IPS-NIHi7 (cell line): ENCODE results near the gene ZBTB7C.

Source experiments
- DNase-seq: peaks from one replicate; pipeline ENCODE4 v3.0.0; 2012; ENCODE audit warnings: mixed read lengths; ENCODE audit errors: extremely low spot score

ZBTB7C gene

DNA sequence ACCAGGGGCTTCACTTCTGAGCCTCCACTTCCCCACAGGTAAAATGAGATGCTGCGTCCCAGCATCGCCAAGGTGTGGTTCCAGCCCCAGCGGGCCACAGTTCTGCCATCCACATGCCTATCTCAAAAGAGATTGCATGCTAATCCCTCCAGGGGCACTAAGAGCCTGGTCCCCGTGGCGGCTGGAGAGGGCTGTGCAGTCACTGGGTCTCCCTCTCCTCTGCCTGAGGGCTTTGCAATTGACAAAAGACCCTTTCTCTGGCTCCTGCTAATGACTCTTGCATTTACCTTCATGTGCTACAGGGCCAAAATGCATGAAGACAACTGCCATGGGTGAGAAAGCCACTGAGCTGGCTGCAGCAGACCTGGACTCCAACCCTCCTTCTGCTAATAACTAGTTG lies 18.5 kb downstream of the ZBTB7C start:
- no peak for DNase-seq

DNA sequence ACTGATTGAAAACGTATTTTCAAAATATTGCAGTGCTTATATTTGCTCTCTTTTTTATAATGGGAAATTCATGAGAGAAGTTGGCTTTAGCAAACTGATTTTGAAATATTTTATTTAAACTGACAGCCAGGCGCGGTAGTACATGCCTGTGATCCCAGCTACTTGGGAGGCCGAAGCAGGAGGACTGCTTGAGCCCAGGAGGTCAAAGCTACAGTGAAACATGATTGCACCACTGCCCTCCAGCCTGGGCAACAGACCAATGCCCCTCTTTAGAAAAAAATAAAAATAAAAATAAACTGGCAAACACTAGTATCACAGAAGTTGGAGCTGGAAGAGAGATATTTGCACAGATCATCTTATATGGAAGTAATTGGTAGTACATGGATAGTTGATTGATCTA lies 20.7 kb downstream of the ZBTB7C start:
- no peak for DNase-seq

DNA sequence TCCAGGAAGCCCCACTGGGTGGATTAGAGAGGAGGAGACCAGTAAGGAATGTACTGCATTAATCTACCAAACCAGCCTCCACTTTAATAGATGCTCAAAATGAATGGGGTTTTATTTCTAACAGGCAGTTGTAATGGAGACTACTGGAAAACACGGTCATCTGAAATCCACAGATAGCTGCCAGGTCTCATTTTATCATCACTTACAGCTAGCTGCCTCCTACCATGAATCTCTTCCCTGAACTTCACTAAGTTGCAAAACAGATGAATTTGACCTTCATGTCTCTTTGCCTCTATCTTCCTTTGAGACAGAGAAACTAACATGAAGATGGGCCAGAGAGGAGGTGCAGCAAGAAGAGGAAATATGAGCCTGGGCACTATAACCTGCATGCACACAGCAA lies 21.9 kb downstream of the ZBTB7C start:
- no peak for DNase-seq

DNA sequence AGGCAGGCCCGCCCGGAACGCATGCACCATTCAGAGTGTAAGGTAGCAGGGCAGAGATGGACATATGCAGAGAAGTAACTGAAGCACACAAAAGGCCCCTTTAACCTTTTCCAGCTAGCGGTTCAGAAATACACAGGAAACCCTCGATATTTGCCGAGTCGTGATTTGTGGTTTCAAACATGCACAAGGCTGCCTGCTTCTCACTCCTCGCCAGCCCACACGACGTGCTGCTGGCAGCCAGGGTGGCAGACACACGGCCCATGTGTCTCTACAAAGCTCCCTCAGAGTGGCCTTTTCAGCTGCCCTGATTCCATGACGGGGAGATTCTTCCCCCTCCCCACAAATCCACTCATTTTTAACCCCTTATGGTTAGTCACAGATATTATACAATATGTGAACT lies 23.6 kb downstream of the ZBTB7C start:
- no peak for DNase-seq

DNA sequence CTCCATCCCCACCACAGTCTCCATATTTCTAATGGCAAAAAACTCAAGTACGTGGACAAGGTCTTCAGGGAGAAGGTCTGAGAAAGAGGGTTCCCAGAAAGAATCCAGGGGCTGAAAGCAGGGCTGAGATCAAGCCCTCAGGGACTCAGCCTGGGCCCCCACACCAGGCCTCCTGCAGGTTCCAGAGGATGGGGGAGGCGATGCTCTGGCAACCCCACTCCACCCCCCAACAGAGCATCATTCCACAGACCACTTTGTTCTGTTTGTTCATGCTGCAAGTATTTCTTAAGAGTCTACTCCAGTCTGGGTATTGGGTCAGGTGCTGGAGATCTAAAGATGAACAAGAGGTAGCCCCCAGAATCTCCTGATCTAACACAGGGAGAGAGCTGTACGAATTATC lies 32.2 kb downstream of the ZBTB7C start:
- DNase-seq: no peak

DNA sequence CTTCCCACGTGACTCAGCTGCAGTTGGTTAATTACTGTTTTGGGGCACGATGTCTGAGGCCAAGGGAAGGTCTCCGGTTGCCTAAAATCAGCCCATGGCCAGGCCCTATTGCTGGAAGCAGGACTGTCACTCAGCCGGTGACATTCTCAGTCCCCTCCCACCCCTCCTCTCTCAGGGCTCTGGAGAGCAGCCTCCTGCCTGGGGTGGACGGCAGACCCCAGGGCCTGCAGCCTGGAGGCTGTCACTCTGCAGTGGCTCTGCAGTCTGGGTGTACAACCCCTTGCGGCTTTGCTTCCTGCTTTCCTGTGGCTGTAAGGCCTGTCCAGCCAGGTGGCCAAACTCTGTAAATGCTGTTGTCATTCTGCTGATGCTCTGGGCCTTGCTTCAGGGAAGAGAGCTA lies 32.8 kb downstream of the ZBTB7C start:
- DNase-seq: peak; percentile 45

DNA sequence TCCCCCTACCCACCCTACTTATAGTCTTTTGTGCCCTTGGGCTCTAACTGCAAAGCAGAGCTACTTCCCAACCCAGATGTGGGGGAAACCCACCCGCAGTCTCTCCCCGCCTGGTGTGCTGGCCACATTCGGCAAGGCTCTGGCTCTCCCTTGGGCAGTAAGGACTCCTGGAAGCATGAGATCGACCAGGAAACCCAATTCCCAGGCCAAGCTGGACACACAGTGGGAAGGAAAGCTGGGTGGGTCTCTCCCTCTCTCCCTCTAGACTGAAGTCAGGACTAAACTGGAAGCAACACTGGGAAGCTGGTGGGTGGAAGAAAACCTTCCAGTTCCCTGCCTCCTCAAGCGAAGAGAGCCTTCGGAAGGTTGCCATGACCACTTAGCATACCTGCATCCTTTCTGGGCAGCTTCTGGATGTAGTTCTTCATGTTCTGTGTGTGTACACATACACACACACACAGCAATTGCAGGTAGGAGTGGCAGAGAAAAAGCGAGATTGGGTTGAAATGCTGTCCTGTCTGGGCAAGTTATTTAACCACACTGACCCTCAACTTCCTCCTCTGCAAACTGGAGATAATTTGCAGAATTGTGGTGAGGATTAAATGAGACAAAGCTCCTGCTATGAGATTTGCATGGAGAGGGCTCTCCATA lies 33.9 kb downstream of the ZBTB7C start:
- DNase-seq: no peak

DNA sequence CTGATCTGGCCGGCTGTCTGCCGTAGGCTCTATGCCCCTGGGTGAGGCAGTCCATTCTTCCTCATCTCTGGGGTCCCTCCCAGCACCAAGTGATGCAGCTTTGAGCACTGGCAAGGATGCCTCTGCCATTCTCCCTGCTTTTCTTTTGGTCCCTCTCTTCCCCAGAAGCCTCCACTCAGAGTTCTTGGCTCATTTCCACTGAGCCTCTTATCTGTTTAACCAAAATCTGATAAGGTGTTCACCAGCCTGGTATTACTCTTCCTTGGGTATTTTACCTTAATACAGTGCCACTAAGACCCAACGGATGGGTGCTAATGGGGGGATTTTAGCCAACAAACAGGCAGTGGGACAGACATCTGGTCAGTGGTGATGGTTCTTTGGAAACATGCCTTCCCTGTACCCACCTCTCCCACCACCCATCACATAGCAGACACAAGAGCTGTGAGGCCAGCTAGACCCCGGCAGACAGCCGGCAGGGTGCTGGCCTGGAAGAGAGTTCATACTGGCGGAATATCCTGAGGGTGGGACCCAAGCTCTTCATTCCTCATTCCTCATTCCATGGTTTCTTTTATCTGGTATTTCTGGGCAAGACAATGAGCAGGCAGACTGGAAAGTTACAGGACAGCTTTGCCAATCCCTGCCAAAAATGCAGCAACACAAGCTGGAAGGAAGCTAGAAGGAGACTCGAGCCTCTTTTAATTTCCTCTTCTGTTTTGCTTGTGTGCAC lies 34.6 kb downstream of the ZBTB7C start:
- no peak for DNase-seq

DNA sequence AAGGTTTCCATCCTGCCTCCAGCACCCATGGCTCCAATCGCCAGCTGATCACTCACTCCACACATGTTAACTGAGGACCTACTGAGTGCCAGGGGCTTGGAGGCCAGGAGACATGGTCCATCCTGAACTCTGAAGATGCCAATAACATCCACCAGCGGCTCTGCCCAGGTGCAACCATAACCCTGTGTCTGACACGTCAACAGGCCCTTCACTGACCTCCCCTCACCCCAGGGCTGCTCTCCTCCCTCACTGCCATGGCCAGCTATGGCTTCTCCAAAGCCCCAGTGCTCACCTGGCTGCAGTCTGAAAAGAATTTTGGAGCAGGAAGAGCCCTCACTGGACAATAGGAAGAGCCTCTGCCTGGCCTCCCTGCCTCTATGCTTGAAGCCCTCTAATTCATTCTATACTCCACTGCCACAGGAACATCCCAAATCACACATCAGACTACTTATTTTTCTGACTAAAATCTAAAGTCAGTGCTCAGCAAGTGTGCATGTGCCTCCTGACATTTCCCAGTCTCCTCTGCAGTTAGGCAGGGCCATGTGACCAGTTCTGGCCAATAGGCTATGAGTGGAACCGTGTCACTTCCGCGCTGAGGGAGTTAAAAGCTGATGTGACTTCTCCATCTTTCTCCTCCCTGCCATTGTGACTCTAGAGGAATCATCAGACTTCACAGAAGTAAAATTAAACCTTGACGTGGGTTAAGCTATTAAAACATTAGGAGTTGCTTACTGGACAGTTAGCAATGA lies 37.2 kb downstream of the ZBTB7C start:
- DNase-seq: no peak

DNA sequence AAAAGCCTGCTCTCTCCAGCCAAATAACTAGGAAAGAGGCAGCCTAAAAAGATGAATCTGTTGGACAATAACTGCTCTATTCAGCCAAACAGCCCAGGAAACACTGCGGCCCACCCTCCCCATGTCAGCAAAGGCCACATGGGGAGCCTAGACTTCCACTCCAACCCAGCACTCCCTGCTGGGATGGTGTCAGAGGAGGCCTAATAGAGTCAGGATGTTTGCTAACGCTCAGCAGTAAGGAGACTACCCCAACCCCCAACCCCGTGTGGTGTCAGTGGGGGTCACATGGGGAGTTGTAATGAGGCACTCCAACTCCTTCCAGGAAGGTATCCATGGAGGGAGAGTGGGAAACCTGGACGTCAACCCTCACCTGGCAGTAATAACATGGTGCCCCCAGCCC lies 41.6 kb downstream of the ZBTB7C start:
- no peak for DNase-seq

DNA sequence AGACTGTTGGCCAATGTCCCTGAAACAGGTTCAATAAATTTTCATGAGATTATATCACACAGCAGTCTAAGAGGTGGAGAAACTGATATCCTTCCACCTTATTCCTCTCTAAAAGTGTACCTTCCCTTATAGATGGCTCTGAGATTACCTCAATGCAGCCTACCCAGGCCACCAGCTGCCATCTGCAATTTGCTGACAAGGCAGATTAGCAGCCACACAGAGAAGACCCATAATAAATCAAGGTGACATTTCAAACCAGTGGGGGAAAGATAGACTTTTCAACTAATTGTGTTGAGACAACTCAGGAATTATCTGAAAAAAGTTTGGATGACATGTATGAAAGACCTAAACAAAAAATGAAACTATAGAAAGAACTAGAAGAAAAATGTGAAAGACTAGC lies 43.2 kb downstream of the ZBTB7C start:
- no peak for DNase-seq

DNA sequence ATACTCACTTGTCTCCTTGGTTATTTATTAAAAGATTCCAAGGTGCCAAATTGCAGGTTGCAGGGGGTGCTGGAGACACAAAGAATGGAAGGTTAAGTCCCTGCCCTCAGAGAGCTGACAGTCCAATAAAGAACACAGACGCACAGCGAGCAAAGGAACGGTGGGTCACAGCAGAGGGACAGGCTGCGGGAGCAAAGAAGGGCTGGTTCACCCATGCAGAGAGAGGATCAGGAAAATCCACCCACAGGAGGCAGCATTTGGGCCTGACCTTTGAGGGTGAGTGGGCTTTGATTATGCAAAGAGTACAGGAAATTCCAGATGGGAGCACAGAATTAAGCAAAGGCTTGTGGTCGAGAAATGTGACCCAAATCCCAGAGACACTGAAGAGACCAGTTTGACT lies 45.0 kb downstream of the ZBTB7C start:
- DNase-seq: no peak

DNA sequence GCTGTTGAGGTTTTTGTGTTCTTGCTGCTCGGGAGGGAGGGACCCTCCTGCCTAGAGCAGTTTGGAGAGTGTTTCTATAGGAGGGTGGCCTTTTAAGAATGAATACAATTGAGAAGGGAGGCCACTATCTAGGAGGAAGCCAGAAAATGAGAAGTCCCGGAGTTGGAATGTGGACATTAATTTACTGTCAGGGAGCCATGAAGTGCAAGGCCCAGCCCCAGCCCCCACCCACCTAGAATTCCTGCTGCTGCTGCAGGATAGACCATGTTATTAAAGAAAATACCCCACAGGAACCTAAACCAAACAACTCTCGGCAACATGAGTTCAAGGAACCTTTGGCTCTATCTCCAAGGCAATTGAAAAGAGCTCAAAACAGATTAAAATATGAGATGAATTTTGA lies 46.0 kb downstream of the ZBTB7C start:
- no peak for DNase-seq

DNA sequence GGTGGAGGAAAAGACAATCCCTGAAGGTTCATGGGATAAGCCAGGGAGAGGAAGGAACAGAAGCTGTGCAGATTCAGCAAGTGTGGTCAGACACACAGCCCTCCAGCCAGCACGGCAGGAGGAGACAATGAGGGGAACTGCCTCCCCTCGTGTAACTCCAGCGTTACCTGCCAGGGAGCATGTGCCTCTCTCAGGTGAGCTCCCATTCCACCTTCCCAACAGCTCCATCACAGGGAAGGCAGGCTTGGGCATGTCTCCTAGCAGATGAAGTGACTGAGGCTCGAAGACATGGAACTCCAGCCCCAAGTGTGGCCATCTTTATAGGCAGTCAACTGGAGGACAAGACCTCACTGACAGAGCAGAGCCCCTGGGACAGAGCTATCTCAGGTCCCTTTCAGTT lies 47.4 kb downstream of the ZBTB7C start:
- DNase-seq: no peak

DNA sequence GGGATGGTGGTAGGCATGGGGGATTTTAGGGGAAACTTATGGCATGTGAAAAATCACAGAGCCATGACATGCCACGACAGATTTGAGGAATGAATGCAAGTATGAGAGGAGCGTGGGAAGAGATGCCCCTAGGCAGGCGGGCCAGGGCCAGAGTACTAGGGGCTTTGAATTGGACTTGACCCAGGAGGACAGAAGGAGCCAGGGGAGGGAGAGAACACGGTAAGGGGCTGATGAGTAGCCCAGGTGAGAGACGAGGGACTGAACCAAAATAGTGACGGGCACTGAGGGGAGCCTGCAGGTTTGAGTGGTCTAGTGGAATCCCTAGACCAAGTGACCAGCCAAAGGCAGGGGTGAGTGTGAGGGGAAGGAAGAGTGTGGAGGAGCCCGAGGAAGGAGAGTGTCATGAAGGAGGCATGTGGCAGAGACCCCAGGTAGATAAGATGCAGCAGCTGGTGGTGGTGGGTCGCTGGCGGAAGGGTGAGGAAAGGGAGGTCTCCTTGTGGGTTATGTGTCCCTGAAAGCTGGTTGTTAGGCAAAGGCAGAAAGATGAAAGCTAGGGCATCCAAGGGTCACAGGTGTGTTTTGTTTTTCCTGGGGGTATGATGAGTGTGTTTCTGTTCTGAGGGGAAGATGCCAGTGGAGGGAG lies 48.7 kb downstream of the ZBTB7C start:
- no peak for DNase-seq

DNA sequence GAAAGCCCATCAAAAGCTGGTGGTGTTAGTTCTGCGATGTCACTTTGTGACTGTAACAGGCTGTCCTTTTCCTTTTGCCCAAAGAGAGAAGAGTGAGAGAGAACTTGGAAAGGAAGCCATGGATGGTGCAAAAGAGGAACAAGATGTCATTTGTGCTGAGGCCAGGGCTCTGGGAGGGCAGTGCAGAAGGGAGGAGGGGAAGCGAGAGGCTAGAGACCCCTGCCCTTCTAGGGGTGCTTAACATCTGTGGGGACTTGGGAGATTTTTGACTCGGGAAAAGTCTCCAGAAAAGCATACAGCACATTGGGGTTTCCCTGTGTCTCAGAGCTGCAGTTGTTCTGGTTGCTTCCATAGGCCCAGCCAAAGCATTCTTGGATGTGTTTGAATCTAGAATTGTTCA lies 49.6 kb downstream of the ZBTB7C start:
- no peak for DNase-seq

DNA sequence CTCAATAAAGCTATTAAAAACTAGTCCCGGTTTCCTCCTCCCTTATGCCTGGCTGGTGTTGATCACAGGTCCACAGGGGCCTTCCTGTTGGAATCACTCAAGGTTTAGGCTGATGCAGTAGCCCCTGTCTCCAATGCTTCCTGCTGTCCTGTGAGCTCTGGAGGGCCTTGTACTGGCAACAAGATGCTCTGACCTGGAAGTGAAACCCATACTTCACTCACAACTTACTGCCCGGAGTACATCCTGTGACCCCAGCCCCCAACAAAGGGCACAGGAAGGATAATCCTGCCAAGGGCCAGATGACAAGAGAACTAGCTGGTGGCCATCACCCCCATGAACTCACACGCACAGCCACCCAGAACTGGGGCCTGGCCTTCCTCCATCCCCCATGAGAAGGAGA lies 50.3 kb downstream of the ZBTB7C start:
- DNase-seq: no peak

DNA sequence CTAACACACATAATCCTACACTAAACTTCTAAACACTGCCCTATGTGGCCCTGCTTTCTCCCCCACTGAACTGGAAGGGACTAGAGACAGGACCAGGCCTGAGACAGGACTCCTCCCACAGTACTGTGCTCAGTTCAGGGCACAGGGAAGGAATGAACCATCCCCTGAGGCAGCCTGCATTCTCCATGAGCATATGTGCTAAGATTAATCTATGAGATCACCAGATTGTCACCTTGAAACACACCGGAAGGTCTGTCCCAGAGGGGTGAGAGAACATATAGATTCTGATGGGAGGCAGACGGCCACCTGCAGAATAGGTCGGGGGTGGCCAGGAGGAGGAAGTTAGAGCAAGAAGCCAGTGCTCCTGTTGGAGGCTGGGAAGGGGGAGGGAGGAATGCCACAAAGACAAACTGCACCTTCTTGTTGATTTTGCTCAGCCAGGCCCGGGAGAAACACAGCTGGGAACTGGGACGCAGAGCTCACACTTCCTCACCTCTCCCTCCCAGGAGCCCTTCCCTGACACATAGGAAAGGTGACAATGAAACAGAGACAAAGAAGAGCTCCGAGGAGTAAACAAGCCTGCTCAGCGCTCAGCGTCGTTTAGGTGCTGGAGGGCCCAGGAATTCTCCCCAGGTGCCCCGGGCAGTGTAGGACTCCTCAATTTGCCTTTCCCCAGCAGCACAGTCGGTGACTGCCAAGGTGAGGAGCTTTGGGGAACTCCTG lies 52.1 kb downstream of the ZBTB7C start:
- DNase-seq: peak; percentile 51

DNA sequence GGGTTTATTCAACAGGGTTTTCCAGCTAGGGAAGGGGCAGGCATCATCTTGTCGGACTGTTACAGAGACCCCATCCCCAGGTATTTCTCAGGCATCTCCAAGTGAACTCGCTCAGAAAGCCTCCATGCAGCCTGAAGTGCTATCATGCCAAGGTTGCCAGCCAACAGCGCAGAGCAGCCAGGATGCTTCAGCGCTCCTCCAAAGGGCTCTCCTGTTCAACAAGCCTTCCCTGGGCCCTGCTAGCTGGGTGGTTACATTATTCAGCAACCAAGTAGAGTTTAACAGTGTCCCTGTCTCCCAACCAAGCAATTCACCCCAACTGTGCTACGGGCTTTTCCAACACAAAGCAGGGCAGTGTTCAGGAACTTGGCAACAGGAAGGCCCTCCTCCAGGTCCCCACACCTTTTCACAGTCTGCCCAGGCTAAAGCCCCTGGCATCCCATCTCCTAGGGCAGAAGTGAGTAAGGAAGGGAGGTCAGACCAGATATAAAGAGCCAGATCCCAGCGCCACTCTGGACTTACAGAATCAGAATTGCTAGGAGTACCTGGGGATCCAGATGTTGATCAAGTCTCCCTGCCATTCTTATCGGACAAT lies 52.9 kb downstream of the ZBTB7C start:
- DNase-seq: no peak

DNA sequence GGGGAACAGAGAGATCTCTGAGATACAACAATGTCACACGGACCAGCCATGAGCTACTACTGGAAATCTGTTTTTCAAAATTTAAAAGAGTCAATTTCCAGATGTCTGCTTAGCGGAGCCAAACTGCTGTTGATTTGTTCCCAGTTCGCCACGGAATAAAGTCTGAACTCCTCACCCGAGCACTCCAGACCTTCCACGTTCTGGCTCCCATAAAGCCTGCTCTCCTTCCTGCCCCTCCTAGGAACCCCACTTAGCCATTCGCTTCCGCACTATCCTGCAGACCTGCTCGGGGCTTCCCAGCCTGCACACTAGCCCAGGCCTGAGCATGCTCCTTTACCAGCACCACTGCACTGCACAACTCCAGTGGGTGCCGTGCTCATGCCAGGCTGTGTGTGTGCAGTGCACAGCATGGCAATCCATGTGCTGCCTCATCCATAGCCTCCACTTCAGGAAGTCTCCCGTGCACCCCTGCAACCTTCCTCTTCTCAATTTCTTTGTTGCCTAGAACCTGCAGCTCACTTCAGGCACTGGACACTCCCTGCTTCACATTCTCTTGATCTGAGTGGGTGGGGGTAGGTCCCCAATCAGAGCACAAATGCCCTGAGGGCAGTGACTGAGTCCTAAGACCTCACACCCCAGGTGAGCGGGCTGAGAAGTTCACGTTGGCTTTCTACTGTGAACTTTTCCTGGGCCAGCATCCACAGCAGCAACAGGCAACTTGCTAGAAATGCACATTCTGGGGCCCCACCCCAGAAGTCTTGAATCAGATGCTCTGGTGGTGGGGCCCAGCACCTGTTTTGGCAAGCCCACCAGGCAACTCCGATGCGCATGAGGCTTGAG lies 53.7 kb downstream of the ZBTB7C start:
- DNase-seq: no peak
